OCI-LY1 (cell line): ENCODE results near the gene DMRT2.

ENCODE experiments used
- H2AFZ ChIP-seq: fragments of 200-600 bp; sonication (generic), shearing (Covaris generic); 2 replicates; pipeline ENCODE4 v1.6.0; 2014; ENCODE audit warnings: antibody characterized with exemption, mild to moderate bottlenecking, low read length
- H3F3A ChIP-seq: fragments of 200-600 bp; sonication (generic), shearing (Covaris generic); 2 replicates; pipeline ENCODE4 v1.6.0; 2014; ENCODE audit warnings: mild to moderate bottlenecking, antibody characterized with exemption, low read length, moderate library complexity; ENCODE audit not compliant: insufficient read depth
- H3K27ac ChIP-seq: fragments of 200-600 bp; sonication (generic); 2 replicates; pipeline ENCODE4 v1.5.1; 2014; ENCODE audit warnings: low read length, mixed run types, mild to moderate bottlenecking, low read depth; ENCODE audit not compliant: poor library complexity, severe bottlenecking
- H3K27me3 ChIP-seq: fragments of 200-600 bp; sonication (generic); 2 replicates; pipeline ENCODE4 v1.6.0; 2014; ENCODE audit warnings: antibody characterized with exemption, mild to moderate bottlenecking, low read length, moderate library complexity; ENCODE audit not compliant: insufficient read depth
- H3K36me3 ChIP-seq: fragments of 200-600 bp; sonication (generic); 2 replicates; pipeline ENCODE4 v1.6.1; 2014; ENCODE audit warnings: mild to moderate bottlenecking, antibody characterized with exemption, low read length, moderate library complexity, mixed read lengths; ENCODE audit not compliant: insufficient read depth
- H3K4me1 ChIP-seq: fragments of 200-600 bp; sonication (generic); 2 replicates; pipeline ENCODE4 v1.5.1; 2014; ENCODE audit warnings: mild to moderate bottlenecking, low read length, moderate library complexity; ENCODE audit not compliant: insufficient read depth, severe bottlenecking
- H3K4me2 ChIP-seq: fragments of 200-600 bp; sonication (generic), shearing (Covaris generic); 2 replicates; pipeline ENCODE4 v1.6.1; 2014; ENCODE audit warnings: low read length
- H3K4me3 ChIP-seq: fragments of 200-600 bp; sonication (generic); 2 replicates; pipeline ENCODE4 v1.5.1; 2014; ENCODE audit warnings: low read length, low read depth, mild to moderate bottlenecking, mixed read lengths; ENCODE audit not compliant: poor library complexity, severe bottlenecking
- H3K79me2 ChIP-seq: fragments of 200-600 bp; shearing (Covaris generic); 2 replicates; pipeline ENCODE4 v1.6.1; 2016; ENCODE audit warnings: mixed run types, low read length, mixed read lengths; ENCODE audit not compliant: insufficient read depth
- H3K9ac ChIP-seq: fragments of 200-600 bp; sonication (generic), shearing (Covaris generic); 2 replicates; pipeline ENCODE4 v1.6.1; 2014; ENCODE audit warnings: mild to moderate bottlenecking, low read length, mixed read lengths
- H3K9me2 ChIP-seq: fragments of 200-600 bp; sonication (generic), shearing (Covaris generic); 2 replicates; pipeline ENCODE4 v1.6.1; 2014; ENCODE audit warnings: low read depth, mild to moderate bottlenecking, low read length, mixed read lengths
- H3K9me3 ChIP-seq: fragments of 200-600 bp; shearing (Covaris generic); 2 replicates; pipeline ENCODE4 v1.6.1; 2014; ENCODE audit warnings: low read length, mixed read lengths
- H4K20me1 ChIP-seq: fragments of 200-600 bp; sonication (generic), shearing (Covaris generic); 2 replicates; pipeline ENCODE4 v1.6.0; 2016; ENCODE audit warnings: mild to moderate bottlenecking, low read length; ENCODE audit not compliant: insufficient read depth
- CTCF ChIP-seq: fragments of 200-600 bp; sonication (generic), shearing (Covaris generic); IDR thresholded peaks from 2 replicates; pipeline ENCODE4 v1.5.1; 2017; ENCODE audit warnings: mild to moderate bottlenecking, antibody characterized with exemption, low read length, moderate library complexity, mixed read lengths
- EZH2 ChIP-seq: fragments of 200-600 bp; sonication (generic), shearing (Covaris generic); IDR thresholded peaks from 2 replicates; pipeline ENCODE4 v1.8.0; 2017; ENCODE audit warnings: borderline replicate concordance, mixed run types, mild to moderate bottlenecking, antibody characterized with exemption, low read length, moderate library complexity, mixed read lengths

DMRT2 gene

GRCh38 chr9:1071730-1072129 lies 21.6 kb downstream of the DMRT2 start:
- Histone ChIP-seq H4K20me1 (no peaks in the 10 kb centered on the region), H3K27ac (no peak overlapping the region), H3K4me3 (no peak overlapping the region), H3K9me3 (no peaks in the 10 kb centered on the region), H3K9ac (no peak overlapping the region), H3K9me2 (no peaks in the 10 kb centered on the region), H3K79me2 (no peaks in the 10 kb centered on the region), H3K36me3 (no peaks in the 10 kb centered on the region), H3K27me3 (no peaks in the 10 kb centered on the region), H3K4me2 (no peak overlapping the region), H2AFZ (no peak overlapping the region), H3F3A (no peaks in the 10 kb centered on the region), H3K4me1 (peaks cover 5% of the 10 kb centered on the region)
- TF ChIP-seq CTCF (no peak), EZH2 (no peak)

GRCh38 chr9:1073497-1073896 lies 23.3 kb downstream of the DMRT2 start:
- Histone ChIP-seq H3K9ac (no peak overlapping the region), H3K27ac (no peak overlapping the region), H3K27me3 (no peaks in the 10 kb centered on the region), H3F3A (no peaks in the 10 kb centered on the region), H4K20me1 (no peaks in the 10 kb centered on the region), H3K4me2 (no peak overlapping the region), H3K79me2 (no peaks in the 10 kb centered on the region), H2AFZ (no peak overlapping the region), H3K4me3 (no peak overlapping the region), H3K36me3 (no peaks in the 10 kb centered on the region), H3K4me1 (peaks cover 8% of the 10 kb centered on the region), H3K9me3 (no peaks in the 10 kb centered on the region), H3K9me2 (no peaks in the 10 kb centered on the region)
- TF ChIP-seq CTCF (no peak), EZH2 (no peak)

GRCh38 chr9:1077616-1078015 lies 27.5 kb downstream of the DMRT2 start:
- Histone ChIP-seq H3K9ac (no peak overlapping the region), H2AFZ (no peak overlapping the region), H3K27me3 (no peaks in the 10 kb centered on the region), H3K36me3 (no peaks in the 10 kb centered on the region), H3K27ac (no peak overlapping the region), H3K79me2 (no peaks in the 10 kb centered on the region), H4K20me1 (no peaks in the 10 kb centered on the region), H3F3A (no peaks in the 10 kb centered on the region), H3K9me3 (no peaks in the 10 kb centered on the region), H3K4me1 (peaks cover 3% of the 10 kb centered on the region), H3K4me2 (no peak overlapping the region), H3K9me2 (no peaks in the 10 kb centered on the region), H3K4me3 (no peak overlapping the region)
- no peak for TF ChIP-seq EZH2
- TF ChIP-seq CTCF: no peak
